SK-N-SH (cell line): Measurements from ENCODE around the gene PBX4.

ENCODE experiments used
- CHD2 ChIP-seq: fragments of 150-350 bp; IDR thresholded peaks from 2 replicates; pipeline ENCODE4 v1.6.1; 2018; ENCODE audit warnings: low read length; ENCODE audit not compliant: partially characterized antibody
- JUND ChIP-seq: IDR thresholded peaks from 2 replicates; pipeline ENCODE4 v1.4.0; 2012
- TF ChIP-seq, protein P1 (sequence below): fragments of 200-600 bp; sonication (generic); IDR thresholded peaks from 2 replicates; pipeline ENCODE4 v1.6.1; 2017; ENCODE audit warnings: antibody characterized with exemption, mild to moderate bottlenecking, moderate library complexity

DNA sequence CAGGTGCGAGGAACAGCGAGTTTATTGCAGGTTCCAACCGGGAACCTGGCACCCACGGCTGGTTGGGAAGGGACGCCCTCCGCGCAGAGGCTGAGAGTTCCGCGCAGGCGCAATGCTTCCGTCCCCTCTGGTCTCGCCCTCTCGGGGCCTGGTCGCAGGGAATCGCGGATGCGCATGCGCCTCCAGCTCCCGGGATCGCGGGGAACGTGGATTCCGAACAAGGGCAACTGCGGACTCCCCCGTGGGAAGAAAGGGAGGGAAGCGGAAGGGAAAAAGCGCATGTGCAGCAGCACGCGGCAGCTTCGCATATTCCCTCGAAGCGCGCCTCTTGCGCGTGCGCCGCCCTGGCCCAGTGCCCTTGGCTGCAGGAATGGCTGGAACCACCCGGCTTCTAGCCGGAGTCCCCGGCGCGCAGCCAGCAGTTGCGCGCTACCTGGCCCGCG lies 104.3 kb downstream of the PBX4 start:
- TF ChIP-seq, protein P1, sequence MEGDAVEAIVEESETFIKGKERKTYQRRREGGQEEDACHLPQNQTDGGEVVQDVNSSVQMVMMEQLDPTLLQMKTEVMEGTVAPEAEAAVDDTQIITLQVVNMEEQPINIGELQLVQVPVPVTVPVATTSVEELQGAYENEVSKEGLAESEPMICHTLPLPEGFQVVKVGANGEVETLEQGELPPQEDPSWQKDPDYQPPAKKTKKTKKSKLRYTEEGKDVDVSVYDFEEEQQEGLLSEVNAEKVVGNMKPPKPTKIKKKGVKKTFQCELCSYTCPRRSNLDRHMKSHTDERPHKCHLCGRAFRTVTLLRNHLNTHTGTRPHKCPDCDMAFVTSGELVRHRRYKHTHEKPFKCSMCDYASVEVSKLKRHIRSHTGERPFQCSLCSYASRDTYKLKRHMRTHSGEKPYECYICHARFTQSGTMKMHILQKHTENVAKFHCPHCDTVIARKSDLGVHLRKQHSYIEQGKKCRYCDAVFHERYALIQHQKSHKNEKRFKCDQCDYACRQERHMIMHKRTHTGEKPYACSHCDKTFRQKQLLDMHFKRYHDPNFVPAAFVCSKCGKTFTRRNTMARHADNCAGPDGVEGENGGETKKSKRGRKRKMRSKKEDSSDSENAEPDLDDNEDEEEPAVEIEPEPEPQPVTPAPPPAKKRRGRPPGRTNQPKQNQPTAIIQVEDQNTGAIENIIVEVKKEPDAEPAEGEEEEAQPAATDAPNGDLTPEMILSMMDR, result no peak
- no peak for TF ChIP-seq CHD2
- no peak for TF ChIP-seq JUND
